Panc1 (cell line): ENCODE data around the gene SND1. TPM values are rescaled to one million over a fixed set of nuclear protein-coding genes. Genes with fewer than 3 reads are reported as not detected.

Experiments used
- ATAC-seq: fragments of 200-7000 bp; cut with Tn5 transposase; 2 replicates; pipeline ENCODE4 v1.9.1; 2020; ENCODE audit warnings: mild to moderate bottlenecking, moderate library complexity
- BruUV-seq: library from RNA; stranded (reverse); fragments of 400-500 nt; replicated peaks from 2 replicates; lab custom pipeline; 2021; lab: Mats Ljungman, UMichigan
- CTCF ChIA-PET: fragments of 300-600 bp; sonication (Branson Sonifier 250); formaldehyde crosslinking; loops from one replicate; lab custom pipeline; 2022; ENCODE audit warnings: antibody characterized with exemption; lab: Charles Lee
- POLR2A ChIA-PET: fragments of 300-600 bp; sonication (Branson Sonifier 250); formaldehyde crosslinking; loops from one replicate; lab custom pipeline; 2022; ENCODE audit warnings: antibody characterized with exemption; lab: Charles Lee
- DNase-seq: peaks from one replicate; pipeline ENCODE4 v3.0.0-alpha.2; 2010; ENCODE audit warnings: low read depth, low spot score
- H3K27ac ChIP-seq: 2 replicates; pipeline ENCODE4 v1.5.1; 2011; ENCODE audit warnings: mild to moderate bottlenecking, low read length, inconsistent platforms
- H3K27me3 ChIP-seq: fragments of 200-500 bp; sonication (Bioruptor generic); 2 replicates; pipeline ENCODE4 v1.6.0; 2014; ENCODE audit warnings: low read length, inconsistent platforms; ENCODE audit not compliant: control insufficient read depth, insufficient read depth
- H3K36me3 ChIP-seq: fragments of 200-500 bp; sonication (Bioruptor generic); 2 replicates; pipeline ENCODE4 v1.5.1; 2014; ENCODE audit warnings: inconsistent platforms, mild to moderate bottlenecking, low read length, moderate library complexity; ENCODE audit not compliant: control insufficient read depth, insufficient read depth
- H3K4me1 ChIP-seq: 2 replicates; pipeline ENCODE4 v1.5.1; 2011; ENCODE audit warnings: inconsistent platforms, mild to moderate bottlenecking, low read length, moderate library complexity; ENCODE audit not compliant: control insufficient read depth, insufficient read depth
- H3K4me3 ChIP-seq, 2 experiments: 2 replicates each; pipeline ENCODE4 v1.5.1; 2011 to 2012; ENCODE audit warnings: low read depth in 2 of 2, low read length in 2 of 2, mild to moderate bottlenecking in 2 of 2, inconsistent platforms in 1 of 2, moderate library complexity in 1 of 2
- H3K9me3 ChIP-seq: fragments of 200-500 bp; sonication (Bioruptor generic); 2 replicates; pipeline ENCODE4 v1.5.1; 2014; ENCODE audit warnings: low read depth, mild to moderate bottlenecking, inconsistent platforms, low read length, moderate library complexity; ENCODE audit not compliant: control insufficient read depth, insufficient read depth
- CTCF ChIP-seq: fragments of 450-650 bp; IDR thresholded peaks from 2 replicates; pipeline ENCODE4 v1.5.1; 2017; ENCODE audit warnings: mild to moderate bottlenecking
- POLR2AphosphoS5 ChIP-seq: IDR thresholded peaks from 2 replicates; pipeline ENCODE4 v1.6.1; 2012; ENCODE audit warnings: mild to moderate bottlenecking, low read depth, low read length, moderate library complexity
- REST ChIP-seq, 2 experiments: IDR thresholded peaks; 2 replicates each; pipeline ENCODE4 v1.6.1; 2011 to 2012; ENCODE audit warnings: low read depth in 2 of 2, control low read depth in 1 of 2, low read length in 1 of 2, mild to moderate bottlenecking in 1 of 2, moderate library complexity in 1 of 2; ENCODE audit not compliant: insufficient read depth in 1 of 2
- SIN3A ChIP-seq: IDR thresholded peaks from 2 replicates; pipeline ENCODE4 v1.6.1; 2012; ENCODE audit warnings: low read depth, mild to moderate bottlenecking, low read length, moderate library complexity, borderline replicate concordance; ENCODE audit not compliant: insufficient read depth
- TCF7L2 ChIP-seq: IDR thresholded peaks from 2 replicates; pipeline ENCODE4 v1.6.1; 2011; ENCODE audit warnings: mild to moderate bottlenecking, low read depth, low read length, inconsistent platforms
- in situ Hi-C: cut with HindIII; loops from 2 replicates; pipeline ENCODE4 v1.10.0; 2016; ENCODE audit warnings: low sequenced_read_pairs, low pct_unique_long_range_greater_than_20kb
- intact Hi-C: fragments of 100-400 bp; cut with micrococcal nuclease; formaldehyde crosslinking; loops from one replicate; pipeline ENCODE4 v1.10.0; 2022; ENCODE audit not compliant: unreplicated experiment
- total RNA-seq: library from RNA; stranded (reverse); gene quantifications from one replicate; pipeline ENCODE4 v1.2.1, GENCODE V29; 2021; ENCODE audit not compliant: unreplicated experiment

SND1 gene
- total RNA-seq, 1 experiment from 2014 or later, result 176 TPM

- Histone ChIP-seq H3K9me3 (no peaks in the 10 kb centered on the region), H3K4me3 (peak overlapping the region; percentile 38 to 48), H3K36me3 (no peaks in the 10 kb centered on the region), H3K27ac (no peak overlapping the region), H3K27me3 (peaks cover 2% of the 10 kb centered on the region; the same call in 1 of the 2 replicates), H3K4me1 (no peaks in the 10 kb centered on the region; the same call in 1 of the 2 replicates)
- no TSS peak for BruUV-seq
- intact Hi-C loops (no loop called here), in situ Hi-C loops (no loop called here)
- ChIA-PET POLR2A (no interaction called here), CTCF (interaction anchor here (0.6 to 1.2 kb wide), 2 partner anchors 105 to 397 kb away, joined by 3 to 6 read pairs; no protein-coding TSS in a partner anchor)
- ATAC-seq (no peak), DNase-seq (no peak)
- no peak for TF ChIP-seq CTCF
- TF ChIP-seq REST (IDR thresholded peaks at IDR 0.05; ENCODE audit: insufficient read depth in 1 of 2, low read depth in 2 of 2, low read length in 1 of 2), result no peak
- no peak for TF ChIP-seq POLR2AphosphoS5
- TF ChIP-seq TCF7L2, result no peak
- no peak for TF ChIP-seq SIN3A
These were observed 452.2 kb downstream of the SND1 start for GRCh38 chr7:128104108-128104742.

- Histone ChIP-seq H3K4me1 (no peaks in the 10 kb centered on the region; the same call in 1 of the 2 replicates), H3K4me3 (no peak overlapping the region), H3K27ac (no peak overlapping the region), H3K36me3 (no peaks in the 10 kb centered on the region), H3K27me3 (peaks cover 2% of the 10 kb centered on the region; the same call in 1 of the 2 replicates), H3K9me3 (no peaks in the 10 kb centered on the region)
- no peak for TF ChIP-seq REST (IDR thresholded peaks at IDR 0.05; ENCODE audit: insufficient read depth in 1 of 2, low read depth in 2 of 2, low read length in 1 of 2)
- TF ChIP-seq TCF7L2, result no peak
- no peak for TF ChIP-seq SIN3A
- BruUV-seq, result no TSS peak
- ChIA-PET POLR2A (interaction anchor here (0.8 kb wide), 1 partner anchor 128 kb away, joined by 3 read pairs; no protein-coding TSS in a partner anchor), CTCF (interaction anchor here (0.7 kb wide), 1 partner anchor 104 kb away, joined by 9 read pairs; no protein-coding TSS in a partner anchor)
- no peak for DNase-seq
- ATAC-seq, result no peak
- intact Hi-C loops (no loop called here), in situ Hi-C loops (no loop called here)
These were observed 453.4 kb downstream of the SND1 start for GRCh38 chr7:128105228-128106022.
